Measurements from ENCODE around the gene BLVRB.
"Not testable (repeated sequence)": the region's sequence is repeated elsewhere in the genome, so short reads cannot be mapped to it uniquely, and the experiment has no call there.

Gene BLVRB

GRCh38 chr19:40446263-40446784 is 19.2 kb downstream of the BLVRB start:
- no peak for DNase-seq

GRCh38 chr19:40445780-40446262 is 19.7 kb downstream of the BLVRB start:
- DNase-seq: no peak

GRCh38 chr19:40444825-40445312 is 20.7 kb downstream of the BLVRB start:
- DNase-seq: no peak

GRCh38 chr19:40444000-40444824 is 21.3 kb downstream of the BLVRB start, which contains the start of gene SERTAD3:
Gene SERTAD3 (minus strand): TSS chr19:40444335. CDS start chr19:40442080, 2,255 bp downstream.
- DNase-seq: peak; percentile 96

- DNase-seq: peak; percentile 100
Observed at GRCh38 chr19:40443131-40443999, 22.2 kb downstream of the BLVRB start.

- no peak for DNase-seq
Observed at GRCh38 chr19:40442328-40443130, 23.0 kb downstream of the BLVRB start.

GRCh38 chr19:40441719-40442253 is 23.8 kb downstream of the BLVRB start:
- no peak for DNase-seq

- DNase-seq: no peak
Observed at GRCh38 chr19:40438284-40438683, 27.3 kb downstream of the BLVRB start.

- DNase-seq: peak; percentile 57
Observed at GRCh38 chr19:40433391-40434216, 31.9 kb downstream of the BLVRB start.

GRCh38 chr19:40432760-40433159 is 32.8 kb downstream of the BLVRB start:
- DNase-seq: not testable (repeated sequence)

- DNase-seq: no peak
Observed at GRCh38 chr19:40431698-40432097, 33.8 kb downstream of the BLVRB start.

- not testable (repeated sequence) for DNase-seq
Observed at GRCh38 chr19:40430242-40430641, 35.3 kb downstream of the BLVRB start.

GRCh38 chr19:40428197-40428596 is 37.3 kb downstream of the BLVRB start:
- DNase-seq: not testable (repeated sequence)

GRCh38 chr19:40425450-40426287 is 39.9 kb downstream of the BLVRB start, which contains the start of gene SERTAD1:
Gene SERTAD1 (minus strand): TSS chr19:40425992. CDS start chr19:40423546, 2,446 bp downstream.
- DNase-seq: peak; percentile 100

- no peak for DNase-seq
Observed at GRCh38 chr19:40424637-40425449, 40.7 kb downstream of the BLVRB start.

GRCh38 chr19:40423938-40424337 is 41.6 kb downstream of the BLVRB start:
- no peak for DNase-seq

- DNase-seq: no peak
Observed at GRCh38 chr19:40422748-40423566, 42.6 kb downstream of the BLVRB start.
